Measurements from ENCODE around the gene ABHD17C.
"Not testable (repeated sequence)": the region's sequence is repeated elsewhere in the genome, so short reads cannot be mapped to it uniquely, and the experiment has no call there.

Gene ABHD17C
- total RNA-seq: 3.0 reads per million, percentile 10 among the genes with 10 or more reads in this experiment

DNA sequence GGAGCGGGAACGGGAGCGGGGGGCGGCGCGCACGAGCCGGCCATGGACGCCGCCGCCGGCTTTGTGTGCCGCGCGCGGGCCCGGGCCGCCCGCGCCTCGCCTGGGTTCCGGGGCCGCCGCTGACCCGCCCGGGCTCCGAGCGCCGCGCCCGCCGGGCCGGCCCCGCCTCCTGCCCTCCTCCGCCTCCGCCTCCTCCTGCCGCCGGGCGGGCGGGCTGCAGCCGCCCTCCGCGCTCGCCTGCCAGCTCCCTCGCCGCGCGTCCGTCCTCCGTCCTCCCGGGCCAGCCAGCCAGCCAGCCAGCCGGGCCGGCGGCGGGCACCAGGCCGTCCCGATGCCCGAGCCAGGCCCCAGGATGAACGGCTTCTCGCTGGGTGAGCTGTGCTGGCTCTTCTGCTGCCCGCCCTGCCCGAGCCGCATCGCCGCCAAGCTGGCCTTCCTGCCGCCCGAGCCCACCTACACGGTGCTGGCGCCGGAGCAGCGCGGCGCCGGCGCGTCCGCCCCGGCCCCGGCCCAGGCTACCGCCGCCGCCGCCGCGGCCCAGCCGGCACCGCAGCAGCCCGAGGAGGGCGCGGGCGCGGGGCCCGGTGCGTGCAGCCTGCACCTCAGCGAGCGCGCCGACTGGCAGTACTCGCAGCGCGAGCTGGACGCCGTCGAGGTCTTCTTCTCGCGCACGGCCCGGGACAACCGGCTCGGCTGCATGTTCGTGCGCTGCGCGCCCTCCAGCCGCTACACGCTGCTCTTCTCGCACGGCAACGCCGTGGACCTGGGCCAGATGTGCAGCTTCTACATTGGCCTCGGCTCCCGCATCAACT lies at the start of gene ABHD17C:
Gene ABHD17C, plus strand, starts transcription at position 212 of the 812 bp plus-strand sequence. Its CDS starts 120 bp downstream, at position 332.
- DNase-seq: no peak

DNA sequence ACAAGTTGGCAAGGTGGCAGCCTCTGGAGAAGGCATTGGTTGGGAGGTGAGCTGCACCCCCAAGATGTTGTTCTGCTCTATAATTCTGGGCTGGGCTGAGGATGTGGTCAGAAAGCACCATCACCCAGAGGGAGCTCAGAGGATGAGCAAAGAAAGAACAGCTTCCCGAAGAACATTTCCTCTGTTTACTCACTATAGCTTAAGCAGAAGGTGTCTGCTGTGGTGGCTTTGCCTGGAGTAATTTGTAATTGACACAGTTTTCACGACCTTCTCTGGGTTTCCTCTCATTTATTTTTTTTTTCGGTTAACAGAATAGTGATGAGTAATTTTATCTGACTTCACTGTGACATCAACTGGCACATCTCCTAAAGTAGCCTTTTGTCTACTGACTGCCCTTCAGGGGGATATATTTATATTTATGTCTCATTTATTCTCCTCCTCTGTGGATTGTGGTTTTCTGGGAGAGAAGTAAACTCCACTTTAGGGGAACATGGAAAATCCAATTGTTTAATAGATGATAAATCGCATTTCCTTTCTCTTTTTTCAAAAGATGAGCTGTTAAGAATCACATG lies 49.5 kb upstream of the ABHD17C start:
- DNase-seq: no peak

GRCh38 chr15:80647424-80647823 lies 47.7 kb upstream of the ABHD17C start:
- not testable (repeated sequence) for DNase-seq

- no peak for DNase-seq
Observed at GRCh38 chr15:80654299-80654698, 40.8 kb upstream of the ABHD17C start.

- DNase-seq: no peak
Observed at GRCh38 chr15:80659375-80659774, 35.7 kb upstream of the ABHD17C start.

- DNase-seq: no peak
Observed at GRCh38 chr15:80660119-80660518, 35.0 kb upstream of the ABHD17C start.

DNA sequence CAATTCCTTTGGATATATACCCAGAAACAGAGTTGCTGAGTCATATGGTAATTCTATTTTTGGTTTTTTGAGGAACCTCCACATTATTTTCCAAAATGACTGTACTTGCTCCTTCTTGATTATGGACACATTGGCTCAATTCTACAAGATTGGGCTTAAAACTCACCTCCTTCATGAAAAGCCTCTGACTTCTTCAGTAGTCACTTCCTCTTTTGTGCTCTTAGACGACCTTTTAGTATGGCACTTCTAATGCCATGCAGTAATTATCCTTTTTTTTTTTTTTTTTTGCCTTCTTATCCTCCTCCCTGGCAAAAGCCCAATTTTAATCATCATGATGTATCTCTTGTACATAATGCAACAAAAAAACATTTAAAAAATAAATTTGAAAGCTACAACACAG lies 33.0 kb upstream of the ABHD17C start:
- no peak for DNase-seq

GRCh38 chr15:80662757-80663553 lies 32.2 kb upstream of the ABHD17C start:
- no peak for DNase-seq

DNA sequence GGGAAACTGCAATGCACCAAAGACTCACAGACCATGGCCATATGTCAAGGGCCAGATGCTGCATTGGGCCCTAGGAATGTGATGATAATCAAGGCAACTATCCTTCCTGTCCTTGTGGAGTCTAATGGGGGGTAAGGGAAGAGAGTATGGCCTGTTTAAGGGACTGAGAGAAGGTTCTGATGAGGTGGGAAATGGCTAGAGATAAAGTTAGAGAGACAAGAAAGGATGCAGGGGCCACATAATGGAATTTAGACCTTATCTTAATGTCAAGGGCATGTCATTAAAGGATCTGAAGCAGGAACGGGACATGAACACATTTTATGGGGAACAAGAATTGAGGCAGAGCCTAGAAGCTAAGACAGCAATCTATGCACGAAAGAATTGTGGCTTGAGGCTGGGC lies 30.0 kb upstream of the ABHD17C start:
- no peak for DNase-seq

DNA sequence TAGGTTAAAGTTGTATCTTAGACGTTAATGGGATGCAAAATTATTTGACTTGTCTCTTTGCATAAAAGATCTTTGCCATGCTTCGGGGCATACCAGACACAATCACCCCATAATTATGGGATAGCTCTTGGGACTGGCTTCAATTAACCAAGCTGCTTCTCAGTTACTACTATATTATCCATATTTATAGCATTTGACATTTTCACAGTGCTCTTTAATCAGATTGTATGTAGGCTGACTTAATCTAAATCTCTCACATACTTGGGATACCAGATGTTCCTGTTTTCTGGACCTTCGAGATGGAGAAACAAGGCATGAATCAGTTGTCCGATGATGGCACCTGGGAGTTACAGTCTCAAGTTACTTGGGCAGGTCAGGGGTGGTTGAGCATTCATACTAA lies 27.2 kb upstream of the ABHD17C start:
- DNase-seq: no peak

- no peak for DNase-seq
Observed at GRCh38 chr15:80668546-80669236, 26.4 kb upstream of the ABHD17C start.

DNA sequence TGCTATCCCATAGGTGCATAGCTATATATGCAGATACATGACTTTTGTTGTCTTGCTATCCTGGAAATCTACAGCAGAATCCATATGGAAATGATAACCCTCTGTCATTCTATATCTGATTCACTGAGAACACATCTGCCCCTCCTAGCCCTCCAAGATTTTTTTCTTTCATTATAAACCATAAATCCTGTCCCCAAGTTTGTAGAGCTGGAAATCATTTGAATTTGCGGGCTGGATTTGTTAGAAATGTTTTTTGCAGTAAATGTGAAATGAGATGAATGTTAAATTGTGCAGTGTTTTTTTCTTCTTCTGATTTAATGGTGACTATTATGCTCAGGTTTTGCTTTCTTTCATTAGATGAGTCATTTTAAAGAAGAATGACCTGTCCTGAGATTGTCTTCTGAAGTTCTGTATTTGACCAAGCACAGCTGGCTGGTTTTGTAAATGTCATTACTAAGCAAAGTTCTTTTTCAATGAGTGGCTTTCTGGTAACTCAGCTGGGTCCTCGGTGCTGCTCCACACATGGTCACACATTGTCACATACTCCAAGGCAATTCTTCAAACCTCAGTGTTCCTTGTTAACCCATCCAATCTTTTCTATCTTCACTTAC lies 25.3 kb upstream of the ABHD17C start:
- DNase-seq: no peak

DNA sequence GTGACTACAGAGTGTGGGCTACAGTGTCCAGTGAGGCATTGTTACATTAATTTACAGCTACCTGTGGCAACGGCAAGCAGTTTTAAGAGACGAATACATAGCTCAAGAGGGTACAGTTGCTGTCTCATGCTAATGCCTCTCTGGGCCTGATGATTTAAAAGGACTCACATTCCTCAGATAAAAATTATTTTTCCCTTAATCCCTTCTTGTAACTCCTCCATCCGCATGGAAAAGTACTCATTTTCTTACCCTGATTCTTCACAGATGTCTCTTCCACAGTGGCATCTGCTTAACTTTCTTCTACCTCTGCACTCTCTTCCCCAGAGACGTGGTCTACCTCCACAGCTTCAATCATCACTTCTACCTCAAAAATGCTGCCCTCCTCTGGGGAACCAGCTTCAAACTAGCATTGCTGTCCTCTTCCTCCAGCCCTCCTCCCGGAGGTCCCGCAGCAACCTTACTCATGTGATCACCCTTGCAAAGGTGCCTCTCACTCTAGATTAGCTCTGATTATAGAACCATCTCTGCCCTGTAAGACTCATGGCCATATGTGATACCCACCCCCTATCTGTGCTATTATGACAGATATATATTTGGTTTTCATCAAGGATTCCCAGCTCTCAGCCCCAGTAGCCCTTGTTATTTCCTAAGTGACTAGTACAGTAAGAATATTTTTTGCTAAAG lies 21.4 kb upstream of the ABHD17C start:
- DNase-seq: no peak

- no peak for DNase-seq
Observed at GRCh38 chr15:80674245-80674614, 20.9 kb upstream of the ABHD17C start.

DNA sequence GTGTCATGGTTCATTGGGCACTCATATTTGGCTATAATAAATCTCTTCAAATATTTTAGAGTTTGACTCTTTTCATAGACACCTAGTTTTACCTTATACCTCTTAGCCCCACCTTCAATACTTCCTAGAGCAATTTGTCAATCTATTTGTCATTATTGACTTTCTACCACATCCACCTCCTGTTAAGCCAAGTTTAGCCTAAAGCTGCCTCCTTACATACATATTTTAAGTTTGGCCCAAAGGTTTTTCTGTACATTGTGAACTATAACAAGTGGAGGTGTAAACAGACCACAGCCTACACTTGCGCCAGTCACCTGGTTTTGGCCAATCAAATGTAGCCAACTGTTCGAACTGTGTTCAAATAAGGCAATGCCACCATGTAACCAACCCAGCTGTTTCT lies 18.1 kb upstream of the ABHD17C start:
- no peak for DNase-seq

GRCh38 chr15:80679167-80679803 lies 15.8 kb upstream of the ABHD17C start:
- no peak for DNase-seq

GRCh38 chr15:80679804-80680175 lies 15.3 kb upstream of the ABHD17C start:
- DNase-seq: no peak

- no peak for DNase-seq
Observed at GRCh38 chr15:80682201-80682600, 12.9 kb upstream of the ABHD17C start.

DNA sequence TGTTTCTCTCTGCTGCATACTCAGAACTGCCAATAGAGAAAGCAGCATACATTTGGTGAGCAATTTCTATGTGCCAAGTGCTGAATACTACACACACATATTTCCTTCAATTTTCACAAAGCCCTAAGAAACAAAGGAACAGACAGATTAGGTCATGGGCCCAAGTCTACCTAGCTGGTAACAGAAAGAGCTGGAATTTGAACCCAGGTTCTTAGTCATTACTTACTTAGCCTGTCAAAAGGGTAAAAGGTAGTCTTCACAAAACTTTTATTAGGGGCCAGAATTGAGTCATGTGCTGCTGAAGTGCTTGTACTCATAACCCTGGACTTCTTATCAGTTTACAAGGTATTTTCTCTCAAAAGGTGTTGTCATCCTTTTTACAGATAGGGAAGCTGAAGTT lies 10.4 kb upstream of the ABHD17C start:
- DNase-seq: no peak

- no peak for DNase-seq
Observed at GRCh38 chr15:80685628-80686027, 9.5 kb upstream of the ABHD17C start.

DNA sequence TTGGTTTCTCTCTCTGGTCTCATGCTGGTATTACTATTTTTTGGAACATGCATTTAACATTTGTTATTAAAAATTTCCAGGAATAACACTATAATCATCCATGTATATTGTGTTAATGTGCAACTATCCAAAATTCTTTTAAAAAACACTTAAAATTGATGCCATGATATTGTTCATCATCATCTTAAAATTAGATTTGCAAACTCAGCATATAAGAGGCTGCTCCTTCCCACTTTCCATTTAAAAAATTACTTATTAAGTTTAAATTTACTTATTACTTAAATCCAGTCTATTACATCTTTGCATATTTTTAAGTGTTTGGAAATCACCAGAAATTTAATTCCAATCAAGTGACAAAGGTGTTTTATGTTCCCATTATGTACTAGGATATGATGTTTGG lies 5.8 kb upstream of the ABHD17C start:
- DNase-seq: no peak

DNA sequence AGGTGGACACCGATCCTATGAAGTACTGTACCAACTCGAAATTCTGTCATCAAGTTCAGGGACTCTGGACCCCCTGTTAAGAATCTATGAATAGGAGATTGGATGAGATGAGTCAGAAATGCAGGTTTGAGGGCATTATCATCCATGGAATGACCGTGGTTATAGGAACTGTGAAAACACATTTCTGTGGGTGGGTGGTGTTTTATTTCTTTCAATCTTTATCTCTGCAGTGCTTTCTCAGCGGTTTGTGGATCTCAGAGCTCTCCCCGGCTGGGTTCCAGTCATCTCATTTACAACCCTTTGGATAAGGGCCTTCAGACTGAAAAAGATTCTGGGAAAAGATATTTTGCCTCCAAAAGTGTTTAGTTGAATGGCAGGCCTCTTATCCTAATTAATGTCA lies 5.4 kb upstream of the ABHD17C start:
- DNase-seq: no peak

Data from effector CD4-positive, alpha-beta T cell (primary cell).